ENCODE measurements around the gene CBS.
"Not testable (repeated sequence)": the region's sequence is repeated elsewhere in the genome, so short reads cannot be mapped to it uniquely, and the experiment has no call there.

Gene CBS

DNA sequence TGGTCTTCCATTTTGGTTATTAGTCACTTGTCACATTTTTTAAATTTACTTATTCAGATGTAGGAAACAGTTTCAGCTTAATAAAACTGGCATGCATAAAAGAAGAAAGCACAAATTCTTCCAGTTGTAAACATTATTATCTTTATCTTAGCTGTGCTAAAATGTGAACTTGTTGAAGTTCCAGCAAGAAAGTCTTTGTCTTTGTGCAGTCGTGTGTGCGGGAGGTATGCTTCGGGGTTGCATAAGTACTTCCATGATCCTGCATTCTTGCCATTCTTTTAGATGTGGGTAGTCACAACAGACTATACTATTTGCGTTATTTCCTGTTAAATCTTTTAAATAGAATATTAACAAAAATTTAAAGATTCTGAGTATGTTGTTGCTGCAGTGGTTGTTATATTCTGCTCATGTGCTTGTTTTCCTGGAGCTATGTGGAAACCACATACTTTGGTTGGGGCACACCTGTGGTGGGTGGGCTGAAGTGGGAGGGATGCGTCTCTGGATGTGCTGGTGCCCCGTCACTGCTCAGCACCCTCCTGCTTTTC is 49.9 kb downstream of the CBS start:
- no peak for DNase-seq

DNA sequence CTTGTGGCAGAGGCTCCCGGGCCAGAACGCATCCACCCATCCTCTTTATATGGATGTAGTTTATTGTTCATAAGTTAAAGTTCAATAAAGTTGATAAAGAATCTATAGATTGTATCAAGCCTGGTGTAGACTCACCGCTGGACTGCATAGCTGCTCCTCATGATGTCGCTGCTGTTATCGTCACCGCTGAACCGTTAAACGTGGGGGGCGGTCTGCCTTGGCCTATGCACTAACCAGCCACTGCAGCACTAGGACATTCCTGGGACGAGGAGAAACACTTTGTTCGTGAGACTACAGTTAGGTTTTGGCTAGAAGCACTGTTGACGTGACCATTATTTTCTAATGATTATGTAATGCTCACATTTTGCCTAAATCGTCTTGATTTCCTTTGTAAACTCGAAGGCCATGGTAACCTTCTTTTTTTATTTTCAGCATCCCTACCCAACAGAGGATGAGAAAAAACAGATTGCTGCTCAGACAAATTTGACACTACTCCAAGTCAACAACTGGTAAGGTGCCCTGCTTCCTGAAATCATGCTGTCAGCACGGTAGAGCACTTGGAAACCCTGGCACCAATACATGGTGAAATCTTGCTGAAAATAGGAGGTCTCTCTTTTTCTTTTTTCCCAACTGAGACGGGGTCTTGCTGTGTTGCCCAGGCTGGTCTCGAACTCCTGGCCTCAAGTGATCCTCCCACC is 51.0 kb downstream of the CBS start:
- DNase-seq, result no peak

DNA sequence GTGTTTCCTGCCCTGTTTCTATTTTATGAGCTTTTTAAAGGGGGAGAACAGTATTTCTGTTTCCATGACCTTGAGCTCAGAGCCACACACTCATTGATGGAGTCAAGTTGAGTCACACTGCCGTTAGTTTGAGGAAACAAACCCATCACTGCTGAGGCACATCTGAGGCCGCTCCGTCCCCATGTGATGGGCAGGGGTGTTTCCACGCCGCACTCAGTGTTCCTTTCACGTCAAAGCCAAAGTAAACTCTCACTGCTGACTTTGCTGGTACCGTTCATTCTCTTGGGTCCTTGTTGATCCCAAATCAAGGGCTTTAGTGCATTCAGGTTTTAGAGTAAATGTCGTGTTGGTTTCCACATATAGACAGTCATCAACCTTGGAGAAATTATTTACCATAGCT is 52.5 kb downstream of the CBS start:
- no peak for DNase-seq

DNA sequence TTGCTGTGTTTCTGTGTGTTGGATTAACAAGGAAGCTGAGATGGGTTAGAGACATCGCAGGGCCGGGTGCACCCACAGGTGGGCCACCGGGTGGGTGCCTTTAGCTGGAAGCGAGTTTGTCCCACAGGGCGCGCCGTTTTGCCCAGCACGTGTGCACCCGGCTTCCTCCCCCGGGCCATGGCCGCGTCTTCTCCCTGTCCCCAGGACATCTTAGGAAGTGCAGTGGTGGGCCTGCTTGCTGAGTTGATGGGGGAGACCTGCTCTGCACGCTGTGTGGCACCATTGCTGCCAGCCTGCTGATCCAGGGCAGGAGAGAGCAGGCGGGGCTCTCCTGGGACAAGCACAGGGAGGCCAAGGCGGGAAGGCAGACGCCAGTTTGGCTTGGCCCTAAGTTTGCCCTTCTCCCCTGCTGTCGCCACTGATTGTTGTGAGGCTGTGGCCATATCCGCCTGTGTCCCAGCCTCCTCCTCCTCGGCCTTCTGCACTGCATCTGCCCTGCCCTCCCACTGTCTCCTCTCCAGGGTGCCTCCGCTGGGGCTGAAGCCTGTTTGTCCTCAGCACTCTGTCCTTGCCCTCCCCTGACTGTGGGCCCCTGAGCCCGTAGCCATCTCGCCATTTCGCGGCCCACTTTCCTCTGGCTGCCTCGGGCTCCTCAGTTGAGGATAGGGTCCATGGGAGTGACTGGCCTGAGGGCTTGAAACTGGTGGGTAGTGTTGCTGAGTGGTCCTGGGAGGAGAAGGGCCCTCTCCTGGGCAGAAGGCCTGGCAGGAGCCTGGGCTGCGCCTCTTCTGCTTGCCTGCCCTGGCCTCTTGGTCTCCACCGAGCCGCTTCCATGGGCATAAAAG is 53.7 kb downstream of the CBS start:
- DNase-seq, result no peak

DNA sequence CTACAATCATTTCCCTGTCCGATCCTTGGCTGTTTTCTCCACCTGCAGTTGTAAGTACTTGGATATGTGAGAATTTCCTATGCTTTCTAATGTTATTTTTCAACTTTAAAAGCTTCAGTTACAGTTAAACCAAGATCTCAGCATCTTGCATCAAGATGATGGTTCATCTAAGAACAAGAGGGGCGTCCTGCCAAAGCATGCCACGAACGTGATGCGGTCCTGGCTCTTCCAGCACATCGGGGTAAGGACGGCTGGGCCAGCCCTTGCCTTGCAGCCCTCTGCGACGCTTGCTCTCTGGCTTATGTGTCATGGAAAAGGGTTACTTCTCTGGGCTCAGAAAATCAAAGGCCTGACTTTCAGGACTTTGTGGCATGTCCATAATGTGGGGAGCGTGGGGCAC is 54.4 kb downstream of the CBS start:
- DNase-seq, result no peak

DNA sequence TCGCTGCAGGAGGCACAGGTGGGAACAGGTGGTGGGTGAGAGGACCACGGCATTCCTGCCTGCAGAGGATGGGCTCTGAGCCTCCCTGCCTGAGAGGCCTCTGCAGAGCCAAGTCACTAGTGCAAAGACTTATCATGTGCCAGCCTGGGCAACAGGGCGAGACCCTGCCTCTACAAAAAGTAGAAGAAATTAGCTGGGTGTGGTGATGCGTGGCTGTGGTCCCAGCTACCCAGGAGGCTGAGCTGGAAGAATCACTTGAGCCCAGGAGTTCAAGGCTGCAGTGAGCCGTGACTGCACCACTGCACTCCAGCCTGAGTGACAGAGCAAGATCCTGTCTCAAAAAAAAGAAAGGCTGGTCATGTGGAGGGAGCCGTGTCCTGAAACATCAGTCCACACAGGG is 54.9 kb downstream of the CBS start:
- no peak for DNase-seq

DNA sequence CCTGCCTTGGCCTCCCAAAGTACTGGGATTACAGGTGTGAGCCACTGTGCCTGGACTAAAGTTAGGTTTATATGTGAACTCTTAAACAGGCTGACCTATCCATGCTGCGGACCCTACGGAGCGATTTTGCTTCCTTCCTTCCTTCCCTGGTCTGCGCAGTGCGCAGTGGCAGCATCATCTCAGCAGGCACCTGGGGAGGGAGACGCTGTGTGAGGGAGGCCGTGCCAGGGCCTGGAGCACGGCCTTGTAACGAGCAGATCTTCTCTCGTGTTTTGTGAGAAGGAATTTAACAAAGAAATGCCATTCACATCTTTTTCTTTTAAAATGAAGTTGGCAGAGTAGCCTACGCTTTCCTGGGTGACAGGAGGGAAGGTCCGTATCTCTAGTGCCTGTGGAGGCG is 55.5 kb downstream of the CBS start:
- no peak for DNase-seq

DNA sequence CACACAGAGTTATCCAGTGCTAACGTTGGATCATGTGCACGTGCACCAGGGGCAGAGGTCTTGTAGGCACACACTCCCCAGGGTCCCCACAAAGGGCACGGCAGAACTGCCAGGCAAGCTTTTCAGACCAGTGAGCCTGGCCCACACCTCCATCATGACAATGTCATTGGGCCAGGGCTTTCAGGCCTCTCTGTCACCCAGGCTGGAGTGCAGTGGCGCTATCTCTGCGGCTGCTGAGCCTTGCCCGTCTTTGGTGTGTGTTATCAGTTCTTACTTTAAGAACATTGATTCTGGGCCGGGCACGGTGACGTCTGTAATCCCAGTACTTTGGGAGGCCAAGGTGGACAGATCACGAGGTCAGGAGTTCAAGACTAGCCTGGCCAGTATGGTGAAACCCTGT is 57.1 kb downstream of the CBS start:
- DNase-seq, result no peak

DNA sequence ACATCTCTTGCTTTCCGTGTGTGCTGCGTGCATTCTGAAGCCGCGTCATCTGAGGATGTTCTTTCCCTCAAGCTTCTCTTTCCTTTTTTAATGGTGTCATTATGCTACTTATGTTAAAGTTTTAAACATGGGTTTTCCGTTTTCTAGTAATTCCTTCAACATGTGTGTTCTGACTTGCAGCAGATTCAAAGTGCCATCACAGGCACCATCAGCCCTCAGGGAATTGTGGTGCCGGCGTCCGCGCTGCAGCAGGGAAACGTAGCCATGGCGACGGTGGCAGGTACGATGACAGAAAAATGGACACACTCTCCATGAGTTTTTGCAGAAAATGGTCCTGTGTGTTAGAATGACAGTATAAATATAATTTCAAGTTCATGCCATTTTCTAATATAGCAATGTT is 58.9 kb downstream of the CBS start:
- DNase-seq, result peak in 4 of 51 donors; percentile 10 to 23 (median 11)

DNA sequence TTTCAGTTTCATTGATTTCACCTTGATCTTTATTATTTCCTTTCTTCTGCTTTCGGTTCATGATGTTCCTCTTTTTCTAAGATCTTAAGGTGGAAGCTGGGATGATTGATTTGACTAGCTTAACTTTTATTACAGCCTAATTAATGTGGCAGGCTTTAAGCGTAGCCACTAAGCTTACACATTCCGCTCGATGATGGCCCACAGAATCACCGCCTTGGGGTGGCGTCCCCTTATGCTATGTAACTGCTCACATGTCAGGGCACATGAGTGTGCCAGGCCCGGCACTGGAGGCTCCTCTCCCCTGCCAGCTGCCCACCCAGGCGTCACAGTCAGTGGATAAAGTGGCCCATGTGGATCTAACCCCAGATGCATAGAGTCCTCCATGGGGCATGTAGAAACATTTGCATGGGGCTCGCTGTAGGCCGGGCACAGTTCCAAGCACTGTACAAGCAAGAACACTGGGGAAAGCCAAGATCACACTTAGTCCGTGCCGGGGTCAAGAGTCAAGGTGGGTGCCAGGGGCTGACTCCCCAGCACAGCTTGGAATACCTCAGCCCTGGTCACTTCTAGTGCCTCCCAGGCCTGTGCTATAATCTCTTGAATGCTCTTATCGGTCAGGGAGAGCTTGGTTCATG is 59.6 kb downstream of the CBS start:
- DNase-seq, result no peak

DNA sequence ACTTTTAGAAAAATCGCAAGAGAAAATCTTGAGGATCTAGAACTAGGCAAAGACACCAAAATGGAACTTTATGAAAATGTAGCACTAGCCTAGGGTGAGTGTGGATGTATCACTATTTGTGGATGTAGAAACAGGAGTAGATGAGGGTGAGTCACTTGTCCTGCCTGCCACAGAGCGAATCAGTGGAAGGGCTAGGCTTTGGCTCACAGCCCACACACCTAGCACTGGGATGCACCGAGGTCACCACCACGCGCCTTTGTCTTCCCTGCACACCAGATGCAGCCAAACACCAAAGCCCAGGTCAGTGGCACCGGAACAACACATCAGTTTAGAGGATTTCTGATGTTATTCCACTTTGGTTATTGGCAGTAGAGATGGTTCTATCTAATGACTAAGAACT is 63.0 kb downstream of the CBS start:
- no peak for DNase-seq

DNA sequence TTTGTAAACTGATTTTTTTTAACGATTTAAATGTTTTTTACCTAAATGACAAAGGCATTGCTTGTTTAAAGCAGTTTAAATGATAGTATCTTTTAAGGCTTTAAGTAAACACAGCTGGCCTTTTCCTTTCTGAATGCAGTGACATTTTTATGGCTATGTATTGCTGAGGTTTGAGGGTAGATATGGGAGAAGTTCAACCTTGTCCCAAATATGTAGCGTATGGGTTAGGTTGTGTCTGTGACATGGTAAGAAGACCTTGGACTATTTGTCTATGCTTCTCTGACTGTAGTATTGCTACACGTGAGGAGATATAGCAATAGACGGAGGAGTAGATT is 68.8 kb downstream of the CBS start:
- no peak for DNase-seq

DNA sequence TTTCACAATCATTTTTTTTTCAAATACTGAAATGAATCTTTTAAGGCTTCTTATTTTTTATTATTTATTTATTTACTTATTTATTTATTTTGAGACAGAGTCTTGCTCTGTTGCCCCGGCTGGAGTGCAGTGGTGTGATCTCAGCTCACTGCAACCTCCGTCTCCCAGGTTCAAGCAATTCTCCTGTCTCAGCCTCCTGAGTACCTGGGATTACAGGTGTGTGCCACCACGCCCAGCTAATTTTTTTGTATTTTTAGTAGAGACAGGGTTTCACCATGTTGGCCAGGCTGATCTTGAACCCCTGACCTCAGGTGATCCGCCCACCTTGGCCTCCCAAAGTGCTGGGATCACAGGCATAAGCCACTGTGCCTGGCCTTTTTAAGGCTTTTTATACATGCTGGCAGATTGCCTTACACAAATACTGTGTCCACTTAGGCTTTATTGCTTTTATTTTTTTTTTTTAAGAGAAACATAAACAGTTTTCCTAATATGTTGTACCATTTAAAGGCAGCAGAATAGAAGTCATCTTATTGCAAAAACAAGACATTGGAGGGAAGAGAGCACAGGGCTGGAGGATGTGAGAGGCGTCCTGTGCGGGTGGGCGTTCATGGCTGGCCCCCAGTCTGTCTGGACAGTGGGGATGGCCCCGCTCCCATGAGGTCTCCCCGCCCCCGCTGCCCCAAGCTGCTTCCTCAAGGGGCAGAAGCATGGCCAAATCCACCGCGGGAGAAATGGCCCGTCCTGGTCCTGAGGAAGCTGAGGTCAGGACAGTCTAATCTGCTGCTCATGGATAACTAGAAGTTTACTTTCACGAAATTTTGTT is 69.4 kb downstream of the CBS start:
- DNase-seq, result not testable (repeated sequence)

DNA sequence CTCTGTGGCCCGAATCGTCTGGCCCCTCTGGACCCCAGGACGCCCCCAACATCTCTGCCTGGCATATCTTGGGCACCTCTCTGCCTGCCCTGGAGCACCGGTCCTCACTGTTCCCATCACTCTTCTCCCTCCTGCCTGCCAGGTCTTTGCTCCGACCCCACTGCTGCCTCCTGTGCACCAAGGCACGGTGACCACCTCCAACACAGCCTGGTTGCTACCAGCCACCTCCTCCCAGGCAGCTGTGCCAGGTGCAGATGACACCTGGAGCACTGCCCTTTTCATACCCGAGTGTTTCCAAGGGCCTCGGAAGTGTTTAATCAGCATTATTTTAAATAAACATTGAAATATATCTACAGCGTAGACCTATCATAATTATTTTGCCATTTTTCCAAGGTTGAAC is 70.0 kb downstream of the CBS start:
- no peak for DNase-seq

DNA sequence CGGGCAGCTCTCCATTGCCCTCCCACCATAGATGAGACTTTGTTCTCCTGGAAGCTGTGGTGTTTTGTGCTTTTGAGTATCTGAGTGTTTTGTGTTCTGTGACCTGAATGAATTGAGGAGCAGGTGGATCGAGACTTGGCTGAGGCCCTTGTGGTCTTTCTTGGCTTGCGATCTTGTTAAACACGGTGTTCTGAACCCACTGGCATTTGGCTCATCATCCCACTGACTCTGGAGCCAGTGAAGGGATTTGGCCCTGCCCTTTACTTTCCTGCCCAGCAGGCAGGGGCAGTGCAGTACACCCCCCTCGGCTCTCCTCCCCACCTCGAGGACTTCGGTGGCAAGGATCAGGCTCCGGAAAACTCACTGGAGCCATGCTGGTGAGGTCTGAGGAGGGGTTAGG is 70.7 kb downstream of the CBS start:
- no peak for DNase-seq

Data from hypothalamus (tissue), 51 donors.